Measurements from ENCODE around the gene NRCAM. TPM values are rescaled to one million over a fixed set of nuclear protein-coding genes. Genes with fewer than 3 reads are reported as not detected.

Gene NRCAM
- total RNA-seq, 1 donor from 2014 or later, result 39.0 TPM

- H3K36me3 ChIP-seq (ENCODE audit: control insufficient read depth, insufficient read depth, low read length), result no peaks in the 10 kb centered on the region
- H3K4me3 ChIP-seq (ENCODE audit: low read depth, low read length), result no peak overlapping the region
- no peaks in the 10 kb centered on the region for H3K27me3 ChIP-seq (ENCODE audit: control insufficient read depth, insufficient read depth, low read length)
- DNase-seq (ENCODE audit: low read depth), result no peak
- no peak for TF ChIP-seq CTCF (IDR thresholded peaks at IDR 0.05; ENCODE audit: insufficient read depth, low read length, poor library complexity, severe bottlenecking)
These were observed 353.4 kb downstream of the NRCAM start for GRCh38 chr7:108102671-108103312.

- H3K36me3 ChIP-seq (ENCODE audit: control insufficient read depth, insufficient read depth, low read length), result no peaks in the 10 kb centered on the region
- H3K4me3 ChIP-seq (ENCODE audit: low read depth, low read length), result no peak overlapping the region
- DNase-seq (ENCODE audit: low read depth), result no peak
- no peak for TF ChIP-seq CTCF (IDR thresholded peaks at IDR 0.05; ENCODE audit: insufficient read depth, low read length, poor library complexity, severe bottlenecking)
- H3K27me3 ChIP-seq (ENCODE audit: control insufficient read depth, insufficient read depth, low read length), result no peaks in the 10 kb centered on the region
These were observed 354.5 kb downstream of the NRCAM start for GRCh38 chr7:108101759-108102158.

- DNase-seq (ENCODE audit: low read depth), result no peak
- Histone ChIP-seq H3K36me3 (ENCODE audit: control insufficient read depth, insufficient read depth, low read length) (no peaks in the 10 kb centered on the region), H3K27me3 (ENCODE audit: control insufficient read depth, insufficient read depth, low read length) (no peaks in the 10 kb centered on the region), H3K4me3 (ENCODE audit: low read depth, low read length) (no peak overlapping the region)
- TF ChIP-seq CTCF (IDR thresholded peaks at IDR 0.05; ENCODE audit: insufficient read depth, low read length, poor library complexity, severe bottlenecking), result no peak
These were observed 356.5 kb downstream of the NRCAM start for GRCh38 chr7:108099713-108100112.

GRCh38 chr7:108097703-108098102, 358.5 kb downstream of the NRCAM start:
- no peak for DNase-seq (ENCODE audit: low read depth)
- no peaks in the 10 kb centered on the region for H3K36me3 ChIP-seq (ENCODE audit: control insufficient read depth, insufficient read depth, low read length)

More at GRCh38 chr7:108097703-108098102, 358.5 kb downstream of the NRCAM start:
- no peak overlapping the region for H3K4me3 ChIP-seq (ENCODE audit: low read depth, low read length)
- no peaks in the 10 kb centered on the region for H3K27me3 ChIP-seq (ENCODE audit: control insufficient read depth, insufficient read depth, low read length)
- TF ChIP-seq CTCF (IDR thresholded peaks at IDR 0.05; ENCODE audit: insufficient read depth, low read length, poor library complexity, severe bottlenecking), result peak; percentile 33

Other genes with a start within 250 kb of the NRCAM start
- gene PNPLA8, start 69.7 kb upstream of the NRCAM start, total RNA-seq, result 22.3 and 26.3 TPM in 2 replicates
- 26.3 and 30.9 TPM in 2 replicates for gene THAP5, start 113.3 kb upstream of the NRCAM start, total RNA-seq
- gene DNAJB9, start 113.4 kb upstream of the NRCAM start, total RNA-seq, result 49.5 and 72.7 TPM in 2 replicates

Data from kidney epithelial cell (primary cell).